ENCODE data around the gene TMEM150C.

- TF ChIP-seq CTCF (IDR thresholded peaks at IDR 0.05) (no peak), EP300 (IDR thresholded peaks at IDR 0.05) (no peak)
These were observed 52.9 kb downstream of the TMEM150C start for GRCh38 chr4:82508806-82509428.
